Neural crest cell (in vitro differentiated cells): ENCODE results near the gene ZFYVE9. TPM values are rescaled to one million over a fixed set of nuclear protein-coding genes. Genes with fewer than 3 reads are reported as not detected.

Source experiments
- DNase-seq: peaks from one replicate; pipeline ENCODE4 v3.0.0; 2021; ENCODE audit warnings: low read depth, mixed read lengths, low spot score
- H3K27ac Mint-ChIP-seq: one replicate; pipeline ENCODE4 v1.8.0; 2021; ENCODE audit warnings: mild to moderate bottlenecking, mixed read lengths; ENCODE audit not compliant: unreplicated experiment
- H3K27me3 Mint-ChIP-seq: 2 replicates; pipeline ENCODE4 v1.8.0; 2021; ENCODE audit warnings: low read depth, mild to moderate bottlenecking, mixed read lengths
- H3K36me3 Mint-ChIP-seq: 2 replicates; pipeline ENCODE4 v1.8.0; 2021; ENCODE audit warnings: low read depth, mild to moderate bottlenecking, mixed read lengths
- H3K4me1 Mint-ChIP-seq: 2 replicates; pipeline ENCODE4 v1.8.0; 2021; ENCODE audit warnings: mixed read lengths
- H3K4me3 Mint-ChIP-seq: one replicate; pipeline ENCODE4 v1.8.0; 2021; ENCODE audit warnings: mild to moderate bottlenecking, mixed read lengths
- H3K9me3 Mint-ChIP-seq: 2 replicates; pipeline ENCODE4 v1.8.0; 2021; ENCODE audit warnings: mixed read lengths
- CTCF ChIP-seq: fragments of 200-600 bp; sonication (generic); conservative IDR thresholded peaks from 2 replicates; pipeline ENCODE4 v1.5.0; 2021; ENCODE audit warnings: antibody characterized with exemption, mild to moderate bottlenecking
- total RNA-seq: library from RNA; stranded (reverse); gene quantifications from 2 replicates; pipeline ENCODE4 v1.2.1, GENCODE V29; 2021

Gene ZFYVE9
- total RNA-seq, 1 donor from 2014 or later: 29.7 TPM

DNA sequence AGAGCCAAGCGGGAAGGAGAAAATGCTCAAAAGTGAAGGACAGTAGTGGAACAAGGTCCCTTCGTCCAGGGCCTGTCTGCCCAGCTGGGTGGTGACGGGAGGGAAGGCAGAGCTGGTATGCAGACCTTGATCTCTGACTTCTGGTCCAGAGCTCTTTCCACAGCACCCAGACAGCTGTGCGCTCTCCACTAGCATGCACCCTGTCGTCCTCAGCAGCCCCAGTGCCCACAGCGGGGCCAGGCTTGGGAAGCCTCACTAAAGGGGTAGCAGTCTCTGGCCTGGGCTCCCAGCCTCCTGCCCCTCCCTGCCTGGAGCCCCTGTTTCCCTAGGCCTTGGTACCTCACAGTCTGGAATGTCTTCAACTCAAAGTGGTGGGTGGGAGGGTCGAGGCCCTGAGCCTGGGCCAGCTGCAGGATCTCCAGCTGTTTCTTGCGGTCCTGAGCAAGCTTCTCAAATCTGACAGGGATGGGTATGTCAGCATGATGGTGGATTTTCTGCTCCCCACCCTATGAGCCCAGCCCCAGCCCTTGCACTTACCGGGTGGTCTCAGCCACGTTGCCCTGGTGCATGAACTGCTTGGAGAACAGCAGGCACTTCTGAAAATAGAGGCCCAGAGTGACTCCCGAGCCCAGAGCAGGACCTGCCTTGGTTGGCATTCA is 214.1 kb downstream of the ZFYVE9 start:
- DNase-seq: no peak
- Mint-ChIP-seq H3K36me3 (peaks cover 29% of the 10 kb centered on the region), H3K4me1 (peaks cover 27% of the 10 kb centered on the region), H3K9me3 (no peaks in the 10 kb centered on the region), H3K27ac (peak overlapping the region; percentile 67), H3K27me3 (peaks cover 4% of the 10 kb centered on the region), H3K4me3 (peak overlapping the region; percentile 4)
- TF ChIP-seq CTCF: no peak

DNA sequence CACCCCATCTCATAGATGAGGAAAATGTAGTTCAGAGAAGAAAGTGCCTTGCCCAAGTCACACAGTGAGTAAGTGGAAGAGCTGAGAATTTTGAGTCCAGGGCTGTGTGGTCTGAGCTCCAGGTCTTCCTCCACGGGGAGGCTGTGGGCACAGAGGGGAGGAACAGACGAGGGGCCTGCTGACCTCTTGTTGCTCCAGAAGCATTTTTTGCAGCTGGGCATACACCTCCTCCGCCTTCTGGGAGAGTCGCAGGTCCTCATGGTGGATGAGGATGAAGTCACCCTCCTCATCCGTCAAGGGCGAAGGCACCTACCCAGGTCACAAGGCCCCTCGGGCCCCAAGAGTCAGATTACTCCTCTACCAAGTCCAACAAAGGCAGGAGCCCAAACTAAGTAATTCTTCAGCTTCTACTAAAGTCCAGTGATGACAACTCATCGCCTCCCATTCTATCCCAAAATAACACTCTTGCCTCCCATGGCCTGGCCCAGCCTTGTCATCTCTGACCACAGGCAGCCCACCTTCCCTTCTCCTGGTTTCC is 215.0 kb downstream of the ZFYVE9 start:
- no peak for DNase-seq
- H3K27me3 Mint-ChIP-seq: peaks cover 4% of the 10 kb centered on the region
- H3K9me3 Mint-ChIP-seq: no peaks in the 10 kb centered on the region
- no peak overlapping the region for H3K27ac Mint-ChIP-seq
- peak overlapping the region; percentile 4 for H3K4me3 Mint-ChIP-seq
- TF ChIP-seq CTCF: no peak
- H3K36me3 Mint-ChIP-seq: peaks cover 34% of the 10 kb centered on the region
- peaks cover 29% of the 10 kb centered on the region for H3K4me1 Mint-ChIP-seq

- Mint-ChIP-seq H3K4me1 (peaks cover 28% of the 10 kb centered on the region), H3K27me3 (peaks cover 4% of the 10 kb centered on the region), H3K9me3 (no peaks in the 10 kb centered on the region), H3K36me3 (peaks cover 37% of the 10 kb centered on the region), H3K4me3 (peak overlapping the region; percentile 15), H3K27ac (no peak overlapping the region)
- no peak for TF ChIP-seq CTCF
- DNase-seq: no peak
Measured at GRCh38 chr1:52357397-52357796, 215.5 kb downstream of the ZFYVE9 start.

DNA sequence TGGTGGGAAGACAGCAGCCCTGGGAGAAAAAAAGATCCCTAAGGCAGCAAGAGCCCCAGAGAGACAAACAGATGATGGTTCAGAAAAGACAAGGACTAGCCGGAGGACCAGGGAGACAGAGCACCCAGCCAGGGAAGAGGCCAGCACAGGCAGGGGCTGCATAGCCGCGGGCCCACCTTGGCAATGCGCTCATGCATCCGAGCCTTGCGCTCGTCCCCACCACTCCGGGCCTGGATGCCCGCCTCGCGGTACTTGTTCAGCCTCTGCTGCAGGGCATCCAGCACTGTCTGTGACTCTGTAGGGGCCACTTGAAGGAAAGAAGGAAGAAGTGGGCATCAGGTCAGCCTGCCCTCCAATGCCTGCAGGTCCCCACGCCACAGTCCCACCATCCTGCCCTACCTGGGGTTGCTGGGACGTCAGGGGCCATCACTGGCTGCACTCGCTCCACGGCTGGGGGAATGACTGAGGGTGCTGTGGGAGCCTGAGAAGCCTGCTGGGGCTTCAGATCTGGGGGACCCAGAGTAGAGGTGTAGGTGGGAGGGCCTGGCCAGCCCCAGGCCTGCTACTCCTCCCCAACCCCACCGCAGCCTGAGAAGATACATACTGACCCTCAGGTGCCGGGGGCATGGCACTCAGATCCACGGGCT is 217.1 kb downstream of the ZFYVE9 start:
- peak overlapping the region; percentile 96 for H3K27ac Mint-ChIP-seq
- DNase-seq: no peak
- peaks cover 22% of the 10 kb centered on the region for H3K4me1 Mint-ChIP-seq
- peaks cover 4% of the 10 kb centered on the region for H3K27me3 Mint-ChIP-seq
- H3K9me3 Mint-ChIP-seq: no peaks in the 10 kb centered on the region
- TF ChIP-seq CTCF: no peak
- H3K36me3 Mint-ChIP-seq: peaks cover 28% of the 10 kb centered on the region
- no peak overlapping the region for H3K4me3 Mint-ChIP-seq

- no peak for TF ChIP-seq CTCF
- Mint-ChIP-seq H3K36me3 (peaks cover 28% of the 10 kb centered on the region), H3K27ac (peak overlapping the region; percentile 96), H3K27me3 (peaks cover 4% of the 10 kb centered on the region), H3K4me3 (peak overlapping the region; percentile 87), H3K9me3 (no peaks in the 10 kb centered on the region), H3K4me1 (peaks cover 32% of the 10 kb centered on the region)
- no peak for DNase-seq
Measured at GRCh38 chr1:52359676-52360594, 218.0 kb downstream of the ZFYVE9 start.
